T-helper 2 cell (primary cell): ENCODE data around the gene CST3.
A peak's percentile ranks its signal among the peaks of the same experiment; 100 is the strongest.
"Not testable (repeated sequence)": the region's sequence is repeated elsewhere in the genome, so short reads cannot be mapped to it uniquely, and the experiment has no call there.

ENCODE experiments used
- DNase-seq, 5 experiments: peaks; one replicate each; pipeline versions ENCODE4 v3.0.0 to v3.0.0-alpha.2; 2012 to 2022

CST3 gene

DNA sequence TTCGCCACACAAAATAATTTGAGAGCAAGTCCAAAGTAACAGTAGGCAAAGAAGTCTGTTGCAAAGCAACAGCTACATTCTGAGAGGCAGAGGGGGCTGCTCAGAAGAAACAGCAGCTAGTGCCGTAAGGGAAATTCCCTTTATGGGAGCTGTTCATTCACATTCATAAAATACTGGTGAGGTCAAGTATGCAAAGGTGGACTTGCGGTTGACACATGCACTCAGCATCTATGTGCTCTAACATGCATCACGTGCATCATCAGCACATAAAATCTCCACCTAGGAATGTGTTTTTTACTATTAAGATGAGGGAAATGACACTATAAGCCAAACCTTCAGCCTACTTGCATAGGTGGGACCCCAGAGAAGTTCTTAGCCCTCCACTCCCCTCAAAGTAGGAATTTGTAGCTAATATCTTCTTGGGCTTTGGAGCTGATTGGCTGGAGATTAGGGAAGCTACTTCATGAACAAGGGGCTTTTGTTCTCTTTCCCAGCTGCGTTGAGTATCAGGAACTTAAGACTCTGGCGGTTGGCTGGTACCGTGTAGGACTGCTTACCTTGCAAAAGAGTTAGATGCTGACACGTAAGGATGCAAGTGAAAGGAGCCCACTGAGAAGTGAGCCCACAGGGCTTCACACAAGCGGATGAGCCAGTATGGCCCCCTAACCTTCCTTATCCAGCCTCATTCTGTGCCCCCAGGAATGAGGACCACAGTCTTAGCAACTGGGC is 12.4 kb downstream of the CST3 start:
- DNase-seq = no peak

DNA sequence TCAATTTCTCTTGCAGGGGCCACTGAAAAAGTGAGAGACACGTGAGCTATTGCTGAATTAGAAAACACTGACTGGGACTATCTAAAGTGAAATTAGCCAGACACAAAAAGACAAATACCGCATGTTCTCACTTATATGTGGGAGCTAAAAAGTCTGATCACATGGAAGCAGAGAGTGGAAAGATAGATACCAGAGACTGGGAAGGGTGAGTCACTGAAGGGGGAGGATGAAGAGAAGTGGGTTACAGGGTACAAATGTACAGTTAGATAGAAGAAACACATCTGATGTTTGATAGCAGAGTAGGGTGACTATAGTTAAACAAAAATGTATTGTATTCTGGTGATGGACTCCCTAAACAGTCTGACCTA is 13.4 kb downstream of the CST3 start:
- DNase-seq = no peak

GRCh38 chr20:23623666-23624323 is 14.0 kb downstream of the CST3 start:
- no peak for DNase-seq

- no peak for DNase-seq
These were observed 14.9 kb downstream of the CST3 start for GRCh38 chr20:23622839-23623343.

- not testable (repeated sequence) for DNase-seq
These were observed 15.4 kb downstream of the CST3 start for GRCh38 chr20:23622401-23622800.

DNA sequence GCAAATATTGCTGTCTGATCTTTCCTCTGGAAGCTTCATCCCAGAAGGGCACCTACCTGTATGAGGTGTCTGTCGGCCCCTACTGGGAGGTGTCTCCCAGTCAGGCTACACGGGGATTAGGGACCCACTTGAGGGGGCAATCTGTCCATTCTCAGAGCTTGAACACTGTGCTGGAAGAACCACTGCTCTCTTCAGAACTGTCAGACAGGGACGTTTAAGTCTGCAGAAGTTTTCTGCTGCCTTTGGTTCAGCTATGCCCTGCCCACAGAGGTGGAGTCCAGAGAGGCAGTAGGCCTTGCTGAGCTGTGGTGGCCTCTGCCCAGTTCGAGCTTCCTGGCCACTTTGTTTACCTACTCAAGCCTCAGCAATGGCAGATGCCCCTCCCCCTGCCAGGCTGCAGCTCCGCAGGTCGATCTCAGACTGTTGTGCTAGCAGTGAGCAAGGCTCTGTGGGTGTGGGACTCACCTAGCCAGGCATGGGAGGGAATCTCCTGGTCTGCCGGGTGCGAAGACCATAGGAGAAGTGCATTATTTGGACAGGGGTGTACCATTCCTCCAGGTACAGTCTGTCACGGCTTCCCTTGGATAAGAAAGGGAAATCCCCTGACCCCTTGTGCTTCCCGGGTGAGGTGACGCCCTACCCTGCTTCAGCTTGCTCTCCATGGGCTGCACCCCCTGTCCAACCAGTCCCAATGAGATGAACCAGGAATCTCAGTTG is 16.9 kb downstream of the CST3 start:
- DNase-seq = not testable (repeated sequence)

DNA sequence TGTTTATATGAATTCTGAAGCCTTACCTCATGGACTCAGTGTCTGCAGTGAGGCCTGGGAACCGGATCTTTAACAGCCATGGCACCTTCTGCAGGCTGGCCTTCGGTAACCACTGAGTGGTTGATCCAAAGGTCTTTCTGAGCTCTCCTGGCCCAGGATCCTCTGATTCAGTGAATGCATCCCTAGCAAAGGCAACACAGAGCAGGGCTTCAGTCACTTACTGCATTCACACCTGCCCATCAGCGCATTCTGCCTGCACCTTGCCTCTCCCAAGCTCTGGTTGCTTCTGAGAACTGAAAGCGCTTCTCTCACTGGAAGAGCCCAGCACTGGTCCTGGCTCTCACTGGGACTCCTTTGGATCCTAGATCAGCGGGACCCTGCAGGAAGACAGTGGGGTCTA is 23.6 kb downstream of the CST3 start:
- no peak for DNase-seq

- no peak for DNase-seq
These were observed 24.1 kb downstream of the CST3 start for GRCh38 chr20:23613676-23614075.

- DNase-seq = no peak
These were observed 25.4 kb downstream of the CST3 start for GRCh38 chr20:23612396-23612795.

DNA sequence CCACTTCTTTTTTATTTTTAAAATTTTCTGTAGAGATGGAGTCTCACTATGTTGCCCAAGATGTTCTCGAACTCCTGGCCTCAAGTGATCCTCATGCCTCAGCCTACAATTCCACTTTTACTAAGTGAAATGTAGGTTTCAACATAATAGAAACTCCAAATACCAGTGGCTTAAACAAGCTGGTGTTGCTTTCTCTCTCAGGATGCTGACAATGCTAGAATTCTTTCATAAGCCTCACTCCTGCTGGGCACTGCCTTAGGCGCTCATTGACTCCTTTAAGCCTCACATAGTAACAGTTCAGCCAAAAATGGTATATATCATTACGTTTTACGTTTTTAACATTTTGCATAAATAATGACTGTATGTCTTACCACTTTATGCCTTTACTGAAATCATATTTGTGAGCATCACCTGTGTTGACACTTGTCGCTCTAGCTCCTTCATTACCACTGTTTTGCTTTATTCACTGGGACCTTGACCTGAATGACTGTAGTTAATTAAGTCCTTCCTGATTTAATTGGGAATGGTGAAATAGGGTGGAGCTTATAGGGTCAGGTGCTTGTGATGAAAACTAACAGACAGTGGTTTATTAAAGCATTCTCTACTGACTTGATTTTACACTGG is 28.2 kb downstream of the CST3 start:
- no peak for DNase-seq

GRCh38 chr20:23608251-23608846 is 29.4 kb downstream of the CST3 start:
- no peak for DNase-seq

- no peak for DNase-seq
These were observed 30.1 kb downstream of the CST3 start for GRCh38 chr20:23607497-23608245.

DNA sequence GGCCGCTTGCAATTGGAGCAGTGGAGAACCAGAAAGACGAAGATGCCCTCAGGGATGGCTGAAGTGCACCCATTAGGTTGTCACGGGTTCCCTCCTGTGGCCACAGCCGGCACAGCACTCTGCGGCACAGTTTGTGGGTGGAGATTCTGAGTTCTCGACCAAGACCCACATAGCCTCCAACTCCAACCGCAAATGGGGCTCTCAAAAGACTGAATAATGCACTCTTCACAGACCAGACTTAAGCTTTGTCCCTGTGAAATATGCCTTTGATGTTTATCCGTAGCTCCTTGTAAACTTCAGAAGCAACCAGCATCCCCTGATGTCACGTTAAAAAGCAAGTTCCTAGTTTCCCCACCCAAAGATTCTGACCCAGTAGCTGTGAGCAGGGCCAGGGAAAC is 31.1 kb downstream of the CST3 start:
- DNase-seq = peak in 4 of 5 experiments; percentile 26 to 54 (median 45)

GRCh38 chr20:23605867-23606651 is 31.7 kb downstream of the CST3 start, which contains the start of gene CST9:
CST9 (minus strand) TSS chr20:23605917; CDS start chr20:23605864, 53 bp downstream.
- no peak for DNase-seq

DNA sequence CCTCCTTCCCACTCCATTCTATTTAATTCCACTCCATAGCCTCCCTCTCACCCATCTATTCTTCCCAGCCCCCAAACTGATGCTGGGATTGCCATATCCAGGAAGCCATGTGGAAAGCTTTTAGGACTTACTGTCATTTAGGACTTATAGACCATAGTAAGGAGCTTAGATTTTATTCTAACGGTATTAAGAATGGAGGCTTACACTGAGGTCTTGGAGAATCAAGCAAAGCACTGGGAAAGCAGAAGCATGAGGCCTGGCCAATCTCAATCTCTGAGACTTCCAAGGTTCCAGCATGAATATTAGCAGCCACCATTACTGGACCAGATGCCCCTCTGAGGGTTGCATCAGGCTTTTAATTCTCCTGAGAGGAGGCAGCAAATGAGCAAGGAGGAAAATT is 33.4 kb downstream of the CST3 start:
- DNase-seq = no peak

DNA sequence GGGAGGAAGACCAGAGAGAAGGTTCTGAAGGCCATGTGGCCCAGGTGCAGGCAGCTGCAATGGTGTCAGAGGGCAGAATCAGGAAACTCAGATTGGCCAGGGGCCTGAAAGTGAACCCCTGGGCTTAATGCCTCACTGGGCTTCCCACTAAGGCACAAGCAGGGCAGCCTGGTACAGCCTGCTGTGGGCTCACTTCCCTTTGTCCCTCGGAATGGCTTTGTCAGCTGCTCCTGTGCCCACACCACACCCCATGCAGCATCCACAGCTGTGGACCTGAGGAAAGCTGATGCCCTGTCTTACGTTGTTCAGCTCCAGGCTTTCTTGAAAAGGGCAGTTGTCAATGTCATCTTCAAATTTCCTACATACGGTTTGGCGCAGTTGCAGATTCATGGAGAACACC is 34.4 kb downstream of the CST3 start:
- no peak for DNase-seq

- no peak for DNase-seq
These were observed 35.1 kb downstream of the CST3 start for GRCh38 chr20:23602699-23603098.

- no peak for DNase-seq
These were observed 35.5 kb downstream of the CST3 start for GRCh38 chr20:23602241-23602640.

DNA sequence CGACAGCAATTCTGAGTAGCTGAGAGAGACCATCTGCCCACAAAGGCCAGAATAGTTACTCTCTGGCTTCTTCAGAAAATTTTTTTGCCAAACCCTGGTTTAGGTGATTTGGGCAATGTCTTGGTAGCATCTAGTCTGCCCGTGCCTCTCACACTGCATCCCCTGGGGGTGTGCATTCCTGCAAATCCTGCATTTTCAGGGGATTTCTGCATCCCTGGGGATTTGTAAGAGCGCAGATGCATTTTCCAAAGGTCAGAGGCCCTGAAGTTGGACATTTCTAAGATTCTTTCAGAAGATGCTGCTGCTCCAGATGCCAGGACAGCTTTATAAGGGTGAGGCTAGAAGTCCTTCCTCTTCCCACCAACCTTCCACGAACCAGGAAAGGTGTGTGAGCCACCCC is 36.0 kb downstream of the CST3 start:
- DNase-seq = no peak

DNA sequence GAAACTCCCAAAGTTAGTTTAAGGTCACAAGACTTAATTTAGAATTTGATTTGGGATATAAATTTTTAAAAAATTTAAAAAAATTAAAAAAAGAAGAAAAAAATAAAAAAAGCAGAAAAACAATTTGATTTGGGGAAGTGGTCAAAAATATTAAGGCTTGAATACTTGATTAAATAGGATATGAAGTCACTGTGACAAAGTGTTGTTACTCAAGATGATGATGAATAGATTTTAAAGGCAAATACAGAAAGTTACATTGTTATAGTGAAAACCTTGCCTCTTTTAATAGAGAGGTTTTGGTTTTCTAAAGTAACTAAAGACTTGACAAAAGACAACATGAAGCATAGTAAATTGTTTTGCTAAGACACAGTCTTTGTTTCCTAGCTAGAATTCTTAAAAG is 39.3 kb downstream of the CST3 start:
- no peak for DNase-seq

GRCh38 chr20:23596579-23597250 is 41.0 kb downstream of the CST3 start:
- DNase-seq = no peak
